ENCODE measurements around the gene PIP5K1C.

The PIP5K1C gene

GRCh38 chr19:3611841-3612240 is 88.4 kb downstream of the PIP5K1C start:
- DNase-seq (ENCODE audit: low read depth in 2 of 2) = no peak

- no peak for DNase-seq (ENCODE audit: low read depth in 2 of 2)
These were observed 89.2 kb downstream of the PIP5K1C start for GRCh38 chr19:3610745-3611717.

DNA sequence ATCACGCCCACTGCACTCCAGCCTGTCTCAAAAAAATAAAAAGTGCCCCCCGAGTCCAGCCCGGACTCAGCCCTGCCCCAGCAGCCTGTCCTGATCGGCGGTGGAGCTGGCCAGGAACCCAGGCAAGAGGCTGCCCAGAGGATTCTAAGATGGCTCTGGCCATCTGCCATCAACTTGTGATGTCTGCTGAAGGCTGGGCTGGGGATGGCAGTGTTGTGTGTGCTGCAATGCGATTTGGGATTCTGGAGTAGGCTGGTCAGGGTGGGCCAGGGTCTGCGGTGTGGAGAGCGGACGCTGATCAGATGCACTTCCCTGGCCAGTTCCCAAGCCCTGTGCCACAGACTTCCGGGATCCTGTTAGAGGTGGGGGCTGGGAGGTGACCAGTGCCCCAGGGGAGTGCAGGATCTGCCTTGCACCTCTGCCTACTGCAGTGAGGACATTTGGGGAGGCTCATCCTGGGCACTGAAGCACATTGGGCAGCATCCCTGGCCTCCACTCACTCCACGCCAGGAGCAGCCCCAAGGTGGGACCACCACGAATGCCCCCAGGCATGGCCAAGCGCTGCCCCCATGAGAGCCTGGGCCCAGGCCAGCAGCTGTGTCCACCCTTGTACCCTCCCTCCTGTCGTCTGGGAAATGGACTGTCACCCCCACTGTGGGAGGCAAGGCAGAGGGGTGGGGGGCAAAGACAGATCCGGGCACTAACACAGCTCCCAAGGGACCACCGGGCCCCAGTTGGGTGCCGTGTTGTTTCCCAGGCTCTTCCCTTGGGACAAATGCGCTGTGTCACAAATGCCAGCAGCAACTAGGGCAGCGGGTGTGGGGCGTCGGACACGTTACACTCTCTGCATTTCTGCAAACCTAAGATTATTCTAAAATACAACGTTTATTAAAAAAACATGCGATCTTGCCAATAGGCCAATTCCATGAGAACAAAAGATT is 90.2 kb downstream of the PIP5K1C start:
- no peak for DNase-seq (ENCODE audit: low read depth in 2 of 2)

GRCh38 chr19:3608750-3609322 is 91.4 kb downstream of the PIP5K1C start:
- no peak for DNase-seq (ENCODE audit: low read depth in 2 of 2)

GRCh38 chr19:3608079-3608641 is 92.1 kb downstream of the PIP5K1C start:
- no peak for DNase-seq (ENCODE audit: low read depth in 2 of 2)

DNA sequence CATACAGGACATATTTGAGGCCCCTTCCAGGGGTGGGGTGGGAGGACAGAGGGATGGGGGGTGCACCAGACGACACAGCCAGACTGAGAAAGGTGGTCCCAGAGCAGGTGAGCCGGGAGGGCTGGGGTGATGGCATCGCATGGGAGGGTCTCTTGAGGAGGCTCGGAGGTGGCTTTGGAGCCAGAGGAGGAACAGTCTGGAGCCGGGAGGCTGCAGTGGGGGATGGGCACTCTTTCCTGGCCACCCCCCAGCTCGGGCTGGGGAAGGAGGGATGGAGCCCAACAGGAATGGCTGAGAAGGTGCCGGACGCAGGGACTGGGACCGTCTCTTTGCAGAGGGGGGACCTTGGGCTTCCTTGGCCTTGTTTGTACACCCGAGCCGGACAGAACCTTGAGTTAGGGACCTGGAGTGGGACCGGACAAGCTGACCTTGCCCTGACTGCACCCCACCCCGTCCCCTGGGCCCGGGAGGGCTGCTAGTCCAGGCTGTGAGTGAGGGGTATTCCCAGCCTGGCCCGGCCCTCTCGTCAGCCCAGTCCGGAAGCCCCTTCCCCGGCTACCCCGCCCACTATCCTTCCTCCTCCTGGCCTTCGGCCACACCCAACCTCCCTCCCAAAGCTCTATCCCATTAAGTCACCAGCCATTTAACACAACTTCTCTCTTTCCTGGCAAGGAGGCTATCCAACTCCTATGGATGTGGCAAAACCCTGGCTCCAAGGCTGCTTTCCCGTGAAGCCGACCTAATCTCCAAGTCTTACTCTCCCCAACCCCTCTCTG is 92.8 kb downstream of the PIP5K1C start:
- no peak for DNase-seq (ENCODE audit: low read depth in 2 of 2)

GRCh38 chr19:3606690-3607289 is 93.5 kb downstream of the PIP5K1C start, which contains the start of gene TBXA2R:
TBXA2R (minus strand) TSS chr19:3606875; CDS start chr19:3600634, 6,241 bp downstream.
- peak in 1 of 2 donors; percentile 42 for DNase-seq (ENCODE audit: low read depth in 2 of 2)

DNA sequence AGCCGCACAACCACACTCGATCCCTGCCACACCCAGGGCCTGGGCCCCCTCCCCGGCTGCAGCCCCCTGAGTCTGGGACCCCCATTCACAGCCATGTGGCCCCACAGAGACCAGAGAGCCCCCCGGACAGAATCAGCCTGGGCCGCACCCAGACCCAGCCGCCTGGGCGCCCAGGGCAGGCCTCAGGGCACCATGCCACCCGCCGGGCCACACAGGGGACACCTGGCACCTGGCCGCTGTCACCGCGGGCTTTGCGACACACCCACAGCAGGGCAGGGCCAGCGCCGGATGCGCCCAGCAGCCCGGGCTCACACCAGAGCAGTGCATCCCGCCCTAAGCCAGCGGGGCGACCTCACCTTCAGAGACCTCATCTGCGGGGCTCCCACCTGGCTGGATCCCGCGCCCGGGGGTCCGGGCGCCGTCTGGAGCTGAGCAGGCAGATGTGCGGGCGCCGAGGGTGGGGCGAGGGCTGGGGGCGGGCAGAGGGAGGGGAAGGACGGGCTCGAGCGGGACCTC is 94.0 kb downstream of the PIP5K1C start:
- no peak for DNase-seq (ENCODE audit: low read depth in 2 of 2)

DNA sequence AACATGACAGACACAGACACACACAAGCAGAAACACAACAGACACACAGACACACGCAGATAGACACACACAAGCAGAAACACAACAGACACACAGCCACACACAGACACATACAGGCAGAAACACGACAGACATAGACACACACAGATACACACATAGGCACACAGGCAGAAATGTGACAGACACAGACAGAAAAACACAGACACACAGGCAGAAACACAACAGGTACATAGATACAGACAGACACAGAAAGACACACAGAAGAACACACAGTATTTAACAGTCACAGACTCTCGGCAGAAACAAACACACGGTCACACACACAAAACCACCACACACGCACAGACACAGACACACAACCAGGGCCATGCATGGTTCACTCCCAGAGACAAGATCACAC is 94.5 kb downstream of the PIP5K1C start:
- DNase-seq (ENCODE audit: low read depth in 2 of 2) = no peak

DNA sequence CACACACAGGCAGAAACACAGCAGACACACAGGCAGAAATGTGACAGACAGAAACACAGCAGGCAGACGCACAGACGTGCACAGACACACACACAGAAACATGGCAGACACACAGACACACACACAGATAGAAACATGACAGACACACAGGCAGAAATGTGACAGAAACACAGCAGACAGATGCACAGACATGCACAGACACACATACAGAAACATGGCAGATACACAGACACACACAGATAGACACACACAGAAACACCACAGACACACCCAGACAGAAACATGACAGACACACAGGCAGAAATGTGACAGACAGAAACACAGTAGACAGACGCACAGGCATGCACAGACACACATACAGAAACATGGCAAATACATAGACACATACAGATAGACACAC is 94.9 kb downstream of the PIP5K1C start:
- no peak for DNase-seq (ENCODE audit: low read depth in 2 of 2)

DNA sequence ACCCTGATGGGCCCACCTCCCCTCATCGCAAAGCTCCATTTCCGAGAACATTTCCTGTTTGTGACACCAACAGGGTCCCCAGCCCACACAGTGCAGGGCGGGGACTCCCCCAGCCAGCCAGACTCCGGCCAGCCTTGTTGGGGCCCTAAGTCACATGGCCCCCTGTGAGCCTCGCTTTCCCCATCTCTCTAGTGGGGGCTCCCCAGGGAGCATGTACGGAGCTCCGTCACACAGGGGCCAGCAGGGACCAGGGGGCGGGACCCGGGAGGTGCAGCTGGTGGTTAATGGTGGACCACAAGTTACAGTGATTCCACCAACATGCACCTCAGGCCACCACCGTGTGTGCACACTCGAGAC is 95.3 kb downstream of the PIP5K1C start:
- no peak for DNase-seq (ENCODE audit: low read depth in 2 of 2)

GRCh38 chr19:3604227-3604986 is 95.9 kb downstream of the PIP5K1C start:
- DNase-seq (ENCODE audit: low read depth in 2 of 2) = no peak

GRCh38 chr19:3603121-3603811 is 97.0 kb downstream of the PIP5K1C start:
- no peak for DNase-seq (ENCODE audit: low read depth in 2 of 2)

GRCh38 chr19:3601021-3601420 is 99.2 kb downstream of the PIP5K1C start:
- DNase-seq (ENCODE audit: low read depth in 2 of 2) = no peak

GRCh38 chr19:3599776-3600187 is 100.5 kb downstream of the PIP5K1C start:
- DNase-seq (ENCODE audit: low read depth in 2 of 2) = no peak

- DNase-seq (ENCODE audit: low read depth in 2 of 2) = no peak
These were observed 104.7 kb downstream of the PIP5K1C start for GRCh38 chr19:3595521-3596061.

- no peak for DNase-seq (ENCODE audit: low read depth in 2 of 2)
These were observed 107.1 kb downstream of the PIP5K1C start for GRCh38 chr19:3593156-3593555.

- no peak for DNase-seq (ENCODE audit: low read depth in 2 of 2)
These were observed 108.2 kb downstream of the PIP5K1C start for GRCh38 chr19:3591876-3592613.
